ENCODE measurements around the gene SYNE1.

The SYNE1 gene

DNA sequence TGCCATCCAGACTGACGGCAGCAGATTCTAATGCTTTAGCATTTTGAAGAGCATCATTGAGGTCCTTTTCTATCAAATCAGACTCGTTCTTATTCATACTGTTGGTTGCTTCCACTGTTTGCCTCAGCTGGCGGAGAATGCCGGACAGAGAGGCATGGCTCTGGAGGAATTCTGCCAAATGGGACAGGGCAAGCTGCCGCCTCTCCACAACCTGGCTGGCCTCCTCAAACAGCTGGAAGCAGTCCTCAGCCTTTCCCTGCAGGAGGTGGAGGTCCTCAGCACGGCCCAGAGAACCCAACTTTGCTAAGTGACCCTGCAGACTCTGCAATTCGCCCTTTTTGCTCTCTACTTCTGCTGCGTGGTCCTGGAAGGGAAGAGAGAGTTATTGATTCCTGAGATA, 220.5 kb downstream of the SYNE1 start:
- no peak for DNase-seq

DNA sequence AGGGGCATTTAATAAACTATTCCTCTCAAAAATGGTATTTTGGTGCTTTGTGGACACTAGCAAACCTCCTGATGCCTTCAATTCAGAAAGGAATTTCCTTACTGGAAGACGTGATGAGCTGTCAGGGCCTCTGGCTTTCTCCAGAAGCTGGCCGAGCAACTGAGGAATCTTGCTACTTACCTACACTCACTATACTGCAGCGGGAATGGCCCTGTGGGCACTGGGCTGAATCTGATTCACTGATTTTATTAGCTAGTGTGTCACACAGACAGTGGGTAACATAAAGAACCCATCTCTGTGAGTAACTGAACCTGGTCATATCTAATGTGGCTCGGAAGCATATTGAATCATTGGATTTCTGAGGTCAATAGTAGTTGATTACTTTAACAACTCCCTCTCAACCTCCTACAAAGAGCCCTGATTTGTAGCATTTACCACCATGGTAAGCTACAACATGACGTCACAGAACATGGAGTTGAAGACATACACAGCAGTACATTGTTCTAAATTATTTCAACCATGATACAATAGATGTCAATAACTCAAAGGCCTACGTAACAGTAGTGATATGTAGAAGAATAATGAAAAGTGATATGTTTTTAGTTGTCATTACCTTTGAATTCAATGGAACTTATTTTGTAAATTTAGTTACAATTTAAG, 232.1 kb downstream of the SYNE1 start:
- no peak for DNase-seq

DNA sequence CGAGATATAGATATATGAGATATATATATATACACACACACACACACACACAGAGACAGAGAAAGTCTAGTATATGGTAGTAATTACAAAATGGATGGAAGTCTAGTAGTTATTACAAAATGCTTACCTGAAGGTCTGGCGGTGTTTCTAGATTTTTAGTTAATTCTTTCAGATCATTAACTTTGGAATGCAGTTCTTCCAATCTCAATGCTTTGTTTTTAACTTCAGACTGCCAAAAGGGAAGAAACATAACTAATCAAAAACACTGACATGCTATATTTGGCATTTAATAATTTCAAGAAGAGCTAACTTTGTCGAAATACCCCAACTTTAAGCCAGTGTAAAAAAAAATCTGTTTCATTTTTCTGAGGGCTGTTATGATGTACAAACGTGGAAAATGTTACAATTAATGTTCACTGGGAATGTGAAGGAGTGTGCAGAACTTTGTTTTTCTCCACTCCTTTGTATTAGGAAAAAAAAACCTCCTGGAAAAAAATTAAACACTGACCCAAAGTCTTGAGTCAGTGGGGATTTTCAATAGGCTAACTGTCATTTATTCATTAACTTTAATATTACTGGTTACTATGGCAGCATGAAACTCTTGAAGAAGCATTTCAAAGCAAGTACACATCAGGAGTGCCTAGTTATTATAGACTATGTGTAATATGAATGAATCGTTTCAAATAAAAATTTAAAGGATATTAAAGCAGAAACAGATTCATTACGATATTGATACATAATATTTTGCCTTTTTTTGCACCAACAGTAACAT, 232.9 kb downstream of the SYNE1 start:
- DNase-seq: no peak

DNA sequence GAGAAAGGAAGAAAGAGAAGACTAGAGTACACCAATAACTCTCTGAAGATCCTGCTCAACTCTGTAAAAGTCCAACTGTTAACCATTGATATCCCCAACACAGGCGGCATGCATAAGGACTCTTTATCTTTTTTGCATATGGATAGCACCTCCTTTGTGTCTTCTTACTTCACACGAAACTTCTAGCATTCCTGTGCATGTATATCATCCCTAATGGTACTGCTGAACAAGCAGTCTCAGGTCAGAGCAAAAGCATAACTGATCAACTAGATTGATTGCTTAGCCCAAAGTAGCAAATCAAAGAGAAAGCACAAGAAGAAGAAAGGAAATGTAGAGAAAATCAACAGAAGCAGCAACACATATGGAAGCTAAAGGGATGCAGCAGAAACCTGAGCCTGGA, 234.4 kb downstream of the SYNE1 start:
- DNase-seq: no peak

DNA sequence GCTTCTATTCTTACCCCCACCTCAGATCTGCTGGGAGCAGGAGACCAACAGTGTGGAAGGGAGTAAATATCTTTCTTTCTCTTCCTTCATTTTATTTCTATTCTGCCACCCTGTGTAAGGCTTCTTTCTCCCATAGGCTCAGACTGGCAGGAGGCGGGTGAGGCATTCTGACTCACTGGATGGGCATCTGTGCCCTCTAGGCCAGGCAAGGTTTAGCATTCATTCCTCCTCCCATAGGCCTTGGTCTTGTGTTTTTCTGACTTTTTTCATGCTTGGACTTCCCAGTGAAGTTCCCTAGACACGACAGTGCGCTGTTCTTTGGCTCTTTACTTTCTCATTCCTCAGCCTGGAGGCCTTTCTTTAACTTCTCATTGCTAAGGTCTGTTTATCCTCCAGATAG, 235.2 kb downstream of the SYNE1 start:
- no peak for DNase-seq

DNA sequence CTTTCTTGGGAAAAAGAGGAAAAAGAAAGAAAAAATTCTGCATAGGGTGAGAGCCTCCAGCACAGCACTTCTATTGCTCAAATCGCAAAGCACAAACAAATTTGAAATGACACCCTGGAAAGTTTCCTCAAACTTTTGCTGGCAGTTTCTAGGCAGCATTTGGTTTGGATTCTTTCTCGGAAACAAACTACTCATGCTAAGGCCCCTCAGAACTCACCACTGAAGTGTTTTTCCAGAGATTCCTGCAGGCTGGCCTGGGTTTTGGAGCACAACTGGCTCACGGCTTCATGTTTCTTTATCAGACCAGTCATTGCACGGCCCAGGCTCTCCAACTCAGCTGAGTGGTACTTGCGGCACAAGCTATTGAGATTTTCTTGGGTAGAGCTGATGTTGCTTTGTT, 237.8 kb downstream of the SYNE1 start:
- DNase-seq: no peak

DNA sequence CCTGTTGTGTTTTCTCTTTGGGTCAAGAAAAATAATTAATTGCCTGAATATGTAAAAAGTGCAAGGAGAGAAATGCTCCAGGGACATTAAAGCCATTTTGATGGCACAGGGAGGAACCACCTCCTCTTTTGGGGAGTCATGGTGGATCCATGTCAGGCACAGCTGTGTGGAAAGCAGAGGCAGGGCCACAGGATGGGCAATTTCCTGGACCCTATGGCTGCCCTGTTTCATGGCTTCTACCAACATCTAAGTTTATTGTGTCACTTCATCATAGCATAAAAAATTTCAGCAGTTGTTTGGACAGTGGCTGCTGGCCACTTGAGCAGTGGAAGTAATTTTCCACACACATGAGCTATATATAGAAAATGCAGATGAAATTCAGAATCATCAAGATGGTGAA, 238.2 kb downstream of the SYNE1 start:
- no peak for DNase-seq

DNA sequence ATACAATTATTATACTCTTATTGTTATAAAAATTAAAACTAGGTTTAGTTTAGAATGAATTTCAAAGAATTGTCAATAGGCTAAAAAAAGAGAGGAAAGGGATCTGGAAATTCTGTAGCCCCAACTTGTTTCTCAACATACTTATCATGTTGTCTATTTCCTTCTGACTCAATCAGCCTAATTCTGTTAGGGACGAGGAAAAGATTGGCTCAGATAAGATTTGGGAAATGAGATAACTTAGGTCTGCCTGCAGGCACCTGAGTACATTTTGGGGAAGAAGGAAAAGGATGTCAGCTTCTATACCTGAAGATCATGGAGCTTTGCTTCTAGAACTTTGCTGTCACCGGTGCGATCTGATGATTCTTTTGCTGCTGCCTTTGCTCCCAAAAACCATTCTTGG, 238.8 kb downstream of the SYNE1 start:
- DNase-seq: no peak

DNA sequence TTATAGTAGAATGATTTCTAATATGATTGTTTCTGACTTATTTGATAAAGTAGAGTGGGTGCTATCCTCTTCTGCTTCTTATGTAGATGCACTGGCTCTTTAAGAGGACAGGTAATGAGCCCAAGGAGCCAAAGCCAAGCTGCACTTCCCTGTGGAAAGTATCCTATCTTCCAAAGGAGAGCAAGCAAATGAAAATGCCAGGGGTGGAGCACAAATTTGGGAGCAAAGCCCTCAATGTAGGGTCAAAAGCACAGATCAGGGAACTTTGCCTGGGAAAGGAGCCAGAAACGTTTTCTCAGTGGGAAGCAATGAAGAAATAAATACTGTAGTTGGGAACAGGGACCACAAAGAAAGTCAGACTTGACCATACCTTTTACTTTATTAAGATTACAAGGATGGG, 242.9 kb downstream of the SYNE1 start:
- no peak for DNase-seq

DNA sequence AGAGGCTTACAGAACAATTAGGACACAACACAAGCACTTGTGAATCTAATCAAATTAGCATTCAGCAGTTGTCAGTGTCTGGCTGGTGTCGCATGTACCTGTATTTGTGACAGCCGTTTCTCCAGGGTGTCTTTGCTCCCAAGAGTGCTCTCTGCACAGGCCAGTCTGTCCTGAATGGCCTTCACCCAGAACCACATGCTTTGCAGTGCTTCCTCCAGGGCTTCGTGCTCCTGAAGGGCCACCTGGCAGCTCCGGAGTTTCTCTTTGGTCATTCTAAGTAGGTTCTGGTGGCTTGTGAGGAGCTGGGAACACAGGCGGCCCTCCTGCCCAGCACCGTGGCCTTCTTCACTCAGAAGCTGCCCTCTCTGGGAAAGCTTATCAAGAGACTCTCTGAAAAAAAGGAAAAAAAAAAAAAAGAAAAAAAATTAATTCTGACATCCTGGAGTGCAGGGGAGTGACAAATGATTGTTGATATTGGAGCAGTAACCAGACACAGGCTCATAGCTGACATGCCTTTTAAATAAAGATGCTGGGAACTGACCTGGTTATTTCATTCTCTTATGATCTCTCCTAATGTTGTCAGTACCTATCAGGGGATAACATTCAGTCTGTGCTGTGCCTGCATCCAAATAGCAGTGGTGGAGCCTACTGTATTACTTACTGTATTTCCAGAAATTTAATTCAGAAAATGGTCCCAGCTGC, 245.8 kb downstream of the SYNE1 start:
- no peak for DNase-seq

DNA sequence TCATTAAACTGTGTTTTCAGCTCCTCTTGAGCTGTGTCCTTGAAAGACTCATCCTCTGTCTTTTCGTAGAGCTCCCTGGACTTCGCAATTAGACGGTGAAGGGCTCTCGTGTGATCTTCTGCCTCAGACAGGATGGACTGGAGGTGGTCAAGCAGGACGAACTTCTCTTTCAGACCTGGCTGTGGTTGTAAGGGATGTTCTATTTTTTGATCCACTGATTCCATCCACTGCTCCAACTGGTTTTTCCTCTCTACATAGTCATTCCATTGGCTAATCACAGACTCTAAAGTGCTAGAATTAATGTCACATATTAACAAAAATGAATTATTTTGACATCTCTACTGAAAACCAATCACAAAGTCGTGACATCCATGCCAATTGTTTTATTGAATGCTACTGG, 250.1 kb downstream of the SYNE1 start:
- no peak for DNase-seq

DNA sequence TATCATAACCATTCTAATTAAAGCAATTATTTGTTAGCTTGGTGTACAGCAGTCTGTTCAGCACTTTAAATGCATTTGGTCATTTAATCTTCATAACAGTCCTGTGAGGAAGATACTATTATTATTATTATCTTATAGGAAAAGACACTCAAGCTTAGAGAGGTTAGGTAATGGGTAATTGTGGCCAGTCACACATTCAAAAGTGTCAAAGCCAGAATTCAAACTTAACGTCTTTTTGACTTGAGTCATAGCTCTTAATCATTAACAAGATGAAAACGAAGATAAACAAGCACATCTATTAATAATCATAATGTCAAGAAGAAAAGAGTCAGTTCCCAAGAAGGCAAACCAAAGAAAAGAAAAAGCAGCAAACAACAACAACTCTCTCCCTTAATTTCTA, 251.0 kb downstream of the SYNE1 start:
- no peak for DNase-seq

DNA sequence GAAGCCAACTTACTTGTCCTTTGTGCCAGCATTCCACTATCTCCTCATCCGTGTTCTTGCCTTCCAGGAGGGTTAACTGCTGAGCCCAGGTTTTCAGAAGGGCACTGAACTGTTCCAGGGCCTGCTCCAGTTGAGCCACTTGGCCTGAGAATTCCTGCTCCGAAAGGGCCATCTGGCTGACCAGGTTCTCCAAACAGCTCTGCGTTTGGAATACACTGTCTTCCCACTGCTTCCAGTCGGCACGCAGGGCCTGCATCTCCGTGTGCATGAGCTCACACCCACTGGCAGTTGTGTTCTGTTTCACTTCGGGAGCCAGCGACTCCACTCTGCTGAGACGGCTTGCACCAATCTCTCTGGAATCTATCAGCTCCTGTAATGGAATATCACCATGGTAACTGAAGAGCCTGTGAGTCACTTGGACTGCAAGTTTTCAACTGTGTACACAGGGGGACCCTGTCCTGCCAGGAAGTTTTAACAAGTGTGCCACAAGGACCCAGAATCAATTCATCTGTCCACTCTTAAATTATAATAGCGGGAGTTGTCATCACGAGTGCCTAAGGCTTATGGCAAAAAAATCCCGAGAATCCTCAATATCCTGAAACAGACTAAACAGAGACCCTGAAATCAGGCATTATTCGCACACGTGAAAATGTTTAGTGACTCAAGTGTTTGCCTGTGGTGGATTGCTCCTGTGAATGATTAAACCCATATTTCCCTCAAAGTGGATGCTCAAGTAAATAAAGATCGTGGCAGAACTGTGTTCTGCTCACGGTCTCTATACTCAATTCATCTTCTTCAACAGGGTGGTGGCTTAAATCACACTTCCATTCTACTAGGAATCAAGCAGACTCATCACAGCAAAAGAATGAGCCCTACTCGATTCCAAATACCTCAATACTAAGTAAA, 255.9 kb downstream of the SYNE1 start:
- no peak for DNase-seq

DNA sequence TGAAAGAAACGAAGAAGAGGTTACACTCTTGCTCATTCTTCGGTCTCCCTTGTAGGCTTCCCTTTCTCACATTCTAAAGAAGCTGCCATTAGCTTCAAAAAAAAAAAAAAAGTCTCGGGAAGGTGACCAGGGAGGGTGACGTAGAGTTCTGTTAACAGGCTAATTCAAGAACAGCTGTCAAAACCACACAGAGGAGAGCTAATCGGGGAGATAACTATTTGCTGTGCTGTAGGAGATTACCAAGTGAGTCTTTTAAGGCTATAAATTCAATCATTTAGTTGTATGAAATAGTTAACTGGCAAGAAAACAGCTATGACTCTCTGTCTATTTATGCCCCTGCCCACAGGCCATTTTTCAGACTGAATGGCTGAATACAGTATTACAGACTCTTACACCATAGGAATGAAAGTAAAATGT, 256.8 kb downstream of the SYNE1 start:
- no peak for DNase-seq

DNA sequence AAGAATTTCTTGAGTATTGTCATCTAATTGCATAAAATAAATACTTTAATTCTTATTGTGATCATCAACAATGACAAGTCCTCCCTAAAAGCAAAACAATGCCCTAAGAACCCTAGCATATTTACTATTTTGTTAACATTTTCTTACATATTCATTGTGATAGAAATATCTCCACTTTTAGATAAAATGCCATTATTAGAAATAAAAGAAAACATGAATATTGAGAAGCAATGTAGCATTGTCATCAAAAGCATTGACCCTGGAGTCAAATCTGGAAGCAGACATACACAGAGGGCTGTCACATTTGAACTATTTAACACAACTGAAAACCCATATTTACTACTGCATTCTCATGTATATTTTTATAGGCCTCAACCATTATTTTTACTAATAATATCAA, 257.7 kb downstream of the SYNE1 start:
- no peak for DNase-seq

DNA sequence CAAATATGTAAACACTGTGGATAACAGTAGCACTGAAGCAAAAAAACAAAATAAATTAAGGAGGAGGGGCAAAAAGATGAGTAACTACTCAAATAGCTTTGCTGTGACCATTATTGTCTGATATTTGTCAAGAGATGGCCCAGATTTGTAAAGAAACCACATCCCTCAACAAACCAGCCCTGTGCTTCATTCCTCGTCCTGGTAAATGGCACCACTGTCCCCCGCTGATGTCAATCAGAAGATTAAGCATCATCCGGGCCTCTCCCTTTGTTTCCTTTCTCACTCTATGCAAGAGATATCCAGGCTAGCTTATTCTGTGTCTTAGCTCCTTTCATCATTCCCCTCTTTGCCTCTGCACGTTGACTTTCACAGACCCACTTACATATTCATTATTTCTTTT, 259.0 kb downstream of the SYNE1 start:
- DNase-seq: no peak

DNA sequence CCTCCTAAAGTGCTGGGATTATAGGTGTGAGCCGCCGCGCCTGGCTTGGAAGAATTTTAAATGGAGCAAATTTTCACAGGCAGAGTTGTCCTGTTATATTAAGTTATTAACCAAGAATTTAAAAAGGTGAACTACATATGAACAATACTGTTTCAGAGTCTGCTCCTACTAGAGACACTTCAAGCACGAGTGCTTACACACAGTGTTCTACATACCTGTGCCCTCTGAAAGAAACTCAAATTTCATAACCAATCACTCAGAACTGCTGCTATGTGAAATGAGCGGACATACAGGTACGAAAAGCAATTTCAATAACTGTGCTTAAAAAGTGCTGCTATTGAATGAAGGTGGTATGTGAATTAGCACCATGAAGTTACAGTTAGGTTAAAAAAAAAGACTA, 262.0 kb downstream of the SYNE1 start:
- no peak for DNase-seq

DNA sequence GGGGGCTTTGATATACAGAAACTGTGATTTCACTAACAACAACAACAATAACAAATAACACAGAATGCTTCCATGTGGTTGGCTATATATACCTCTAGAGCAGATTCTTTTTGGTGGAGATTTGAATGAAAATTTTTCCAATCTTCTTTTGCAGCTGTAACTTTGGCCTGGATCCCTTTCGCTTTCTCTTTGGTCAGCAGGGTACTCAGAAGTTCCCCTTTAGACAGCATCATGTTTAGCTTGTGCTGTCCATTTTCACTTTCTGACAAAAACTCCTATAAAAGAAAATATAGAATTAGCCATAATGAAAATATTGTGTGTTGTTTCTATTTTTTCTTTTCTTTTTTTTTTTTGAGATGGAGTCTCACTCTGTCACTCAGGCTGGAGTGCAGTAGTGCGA, 264.2 kb downstream of the SYNE1 start:
- DNase-seq: no peak

DNA sequence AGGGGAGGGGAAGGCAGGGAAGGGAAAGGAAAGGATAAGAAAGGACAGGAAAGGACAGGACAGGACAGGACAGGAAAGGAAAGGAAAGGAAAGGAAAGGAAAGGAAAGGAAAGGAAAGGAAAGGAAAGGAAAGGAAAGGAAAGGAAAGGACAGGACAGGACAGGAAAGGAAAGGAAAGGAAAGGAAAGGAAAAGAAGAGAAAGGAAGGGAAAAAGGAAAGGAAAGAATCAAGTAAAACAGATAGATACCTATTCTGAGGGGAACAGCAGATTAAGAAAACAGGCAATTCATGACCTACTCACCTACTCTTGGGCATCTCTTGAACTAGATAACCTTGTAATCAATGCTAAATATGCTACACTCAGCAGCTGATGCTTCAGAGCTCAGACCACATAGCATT, 265.4 kb downstream of the SYNE1 start:
- DNase-seq: no peak

DNA sequence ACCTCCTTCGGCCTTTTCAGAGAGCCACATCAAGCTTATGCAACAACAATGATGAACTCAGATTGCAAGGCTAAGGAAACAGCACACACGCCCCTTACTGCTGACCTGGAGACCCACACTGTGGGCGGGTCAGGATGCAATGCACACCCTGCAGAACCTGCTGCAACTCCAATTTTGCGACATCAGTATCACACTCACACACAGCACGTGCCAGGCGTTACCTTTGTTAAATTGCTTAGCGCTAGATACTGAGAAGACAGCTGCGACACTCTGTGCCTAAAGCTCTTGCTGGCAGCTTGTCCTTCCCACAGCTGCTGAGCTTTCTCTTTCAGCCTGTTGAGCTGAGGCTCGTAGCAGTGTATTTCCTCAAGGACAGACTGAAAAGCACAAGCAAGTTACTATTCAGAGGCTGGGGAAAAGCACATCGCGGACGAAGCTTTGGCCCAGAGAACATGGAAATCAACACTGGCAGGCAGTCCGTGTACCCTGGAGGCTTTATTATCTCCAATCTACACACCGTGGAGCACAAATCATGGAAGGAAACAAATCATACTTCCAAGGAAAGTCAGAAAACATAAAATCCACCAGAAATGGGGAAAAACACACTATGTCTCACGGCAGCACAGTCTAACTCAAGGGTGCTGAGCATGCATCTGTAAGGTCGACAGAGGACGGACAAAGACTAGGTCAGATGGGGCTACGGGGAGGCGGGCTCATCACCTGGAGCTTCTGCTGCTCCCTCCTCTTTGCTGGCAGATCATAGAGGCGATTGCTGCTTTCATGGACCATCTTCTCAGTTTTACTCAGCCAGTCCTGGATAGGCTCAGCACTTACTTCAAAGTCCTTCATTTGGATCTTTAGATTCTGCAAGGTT, 268.2 kb downstream of the SYNE1 start:
- no peak for DNase-seq

DNA sequence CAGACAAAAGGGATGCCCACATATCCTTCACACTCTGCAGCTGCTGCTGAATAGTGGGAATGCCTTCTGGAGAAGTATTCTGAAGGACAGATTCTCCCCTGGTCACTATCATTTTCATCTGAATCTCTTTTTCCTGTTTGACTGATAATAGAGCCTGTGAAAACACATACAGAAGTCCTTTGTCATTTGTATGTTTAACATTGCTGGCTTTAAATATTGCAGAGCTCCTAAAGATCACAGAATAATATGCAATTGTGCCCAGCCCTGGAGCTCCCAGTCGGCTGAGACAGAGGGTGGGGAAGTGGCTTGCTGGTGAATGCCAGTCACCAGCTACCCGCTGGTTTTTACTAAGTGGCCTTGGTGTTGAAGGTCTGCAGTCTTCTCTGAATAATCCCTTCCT, 272.3 kb downstream of the SYNE1 start:
- no peak for DNase-seq

DNA sequence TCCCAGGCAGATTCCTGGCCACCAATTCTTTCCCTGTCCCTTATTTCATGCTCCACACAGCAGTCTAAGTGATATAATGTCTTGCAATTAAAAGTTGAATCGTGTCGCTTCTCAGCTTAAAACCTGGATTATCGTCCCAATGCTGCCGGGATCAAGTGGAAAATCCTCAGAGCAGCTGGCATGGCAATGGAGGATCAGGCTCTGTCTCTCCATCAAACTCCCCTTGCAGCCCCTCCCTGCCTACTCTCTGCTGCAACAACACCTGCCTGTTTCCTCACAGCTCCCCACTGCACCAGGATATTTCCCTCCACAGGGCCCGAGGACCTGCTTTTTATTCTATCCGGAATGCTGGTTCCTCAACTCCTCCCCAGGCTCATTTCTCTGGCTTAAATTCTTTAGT, 277.1 kb downstream of the SYNE1 start:
- no peak for DNase-seq

Measured in stimulated activated CD8-positive, alpha-beta memory T cell treated with anti-CD3 and anti-CD28 coated beads, Interleukin-4, amount 100 ng/mL, for 48 hours (primary cell).